Placental pericyte (primary cell): ENCODE data around the gene USP17L27. TPM values are rescaled to one million over a fixed set of nuclear protein-coding genes. Genes with fewer than 3 reads are reported as not detected.

Experiments
- total RNA-seq: library from RNA; depleted of rRNA; stranded (reverse); fragments of >200 nt; gene quantifications from 2 replicates; pipeline ENCODE4 v1.2.3, GENCODE V29; 2012

The USP17L27 gene
- not detected in 2 replicates for total RNA-seq

GRCh38 chr4:9343848-9344247, at the start of gene USP17L27:
Gene USP17L27 (plus strand): TSS chr4:9344148. CDS start chr4:9344148, 0 bp downstream.

DNA sequence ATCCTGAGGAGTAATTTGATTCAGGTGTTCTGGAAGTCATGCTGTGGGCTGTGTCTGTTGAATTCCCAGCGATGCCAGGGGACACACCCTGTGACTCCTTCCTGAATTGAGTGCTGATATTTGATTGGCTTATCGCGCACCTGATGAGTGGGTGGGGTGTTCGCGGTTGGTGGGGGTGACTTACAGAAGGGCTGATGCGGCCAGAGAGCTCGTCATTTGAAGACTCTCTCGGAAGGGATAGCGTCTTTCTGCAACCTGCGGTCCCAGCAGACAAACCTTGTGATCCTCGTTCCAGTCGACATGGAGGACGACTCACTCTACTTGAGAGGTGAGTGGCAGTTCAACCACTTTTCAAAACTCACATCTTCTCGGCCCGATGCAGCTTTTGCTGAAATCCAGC, 19.1 kb upstream of the USP17L27 start, which contains the start of gene USP17L24:
Gene USP17L24 (plus strand): TSS at position 301 of the 400 bp plus-strand sequence. CDS start 0 bp downstream, at position 301.

DNA sequence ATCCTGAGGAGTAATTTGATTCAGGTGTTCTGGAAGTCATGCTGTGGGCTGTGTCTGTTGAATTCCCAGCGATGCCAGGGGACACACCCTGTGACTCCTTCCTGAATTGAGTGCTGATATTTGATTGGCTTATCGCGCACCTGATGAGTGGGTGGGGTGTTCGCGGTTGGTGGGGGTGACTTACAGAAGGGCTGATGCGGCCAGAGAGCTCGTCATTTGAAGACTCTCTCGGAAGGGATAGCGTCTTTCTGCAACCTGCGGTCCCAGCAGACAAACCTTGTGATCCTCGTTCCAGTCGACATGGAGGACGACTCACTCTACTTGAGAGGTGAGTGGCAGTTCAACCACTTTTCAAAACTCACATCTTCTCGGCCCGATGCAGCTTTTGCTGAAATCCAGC, 14.3 kb upstream of the USP17L27 start, which contains the start of gene USP17L25:
Gene USP17L25 (plus strand): TSS at position 301 of the 400 bp plus-strand sequence. CDS start 0 bp downstream, at position 301.

DNA sequence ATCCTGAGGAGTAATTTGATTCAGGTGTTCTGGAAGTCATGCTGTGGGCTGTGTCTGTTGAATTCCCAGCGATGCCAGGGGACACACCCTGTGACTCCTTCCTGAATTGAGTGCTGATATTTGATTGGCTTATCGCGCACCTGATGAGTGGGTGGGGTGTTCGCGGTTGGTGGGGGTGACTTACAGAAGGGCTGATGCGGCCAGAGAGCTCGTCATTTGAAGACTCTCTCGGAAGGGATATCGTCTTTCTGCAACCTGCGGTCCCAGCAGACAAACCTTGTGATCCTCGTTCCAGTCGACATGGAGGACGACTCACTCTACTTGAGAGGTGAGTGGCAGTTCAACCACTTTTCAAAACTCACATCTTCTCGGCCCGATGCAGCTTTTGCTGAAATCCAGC, 9.6 kb upstream of the USP17L27 start, which contains the start of gene USP17L26:
Gene USP17L26 (plus strand): TSS at position 301 of the 400 bp plus-strand sequence. CDS start 0 bp downstream, at position 301.

DNA sequence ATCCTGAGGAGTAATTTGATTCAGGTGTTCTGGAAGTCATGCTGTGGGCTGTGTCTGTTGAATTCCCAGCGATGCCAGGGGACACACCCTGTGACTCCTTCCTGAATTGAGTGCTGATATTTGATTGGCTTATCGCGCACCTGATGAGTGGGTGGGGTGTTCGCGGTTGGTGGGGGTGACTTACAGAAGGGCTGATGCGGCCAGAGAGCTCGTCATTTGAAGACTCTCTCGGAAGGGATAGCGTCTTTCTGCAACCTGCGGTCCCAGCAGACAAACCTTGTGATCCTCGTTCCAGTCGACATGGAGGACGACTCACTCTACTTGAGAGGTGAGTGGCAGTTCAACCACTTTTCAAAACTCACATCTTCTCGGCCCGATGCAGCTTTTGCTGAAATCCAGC, 4.8 kb upstream of the USP17L27 start, which contains the start of gene USP17L5:
Gene USP17L5 (plus strand): TSS at position 301 of the 400 bp plus-strand sequence. CDS start 0 bp downstream, at position 301.

GRCh38 chr4:9348593-9348992, 4.6 kb downstream of the USP17L27 start, which contains the start of gene USP17L28:
Gene USP17L28 (plus strand): TSS chr4:9348893. CDS start chr4:9348893, 0 bp downstream.

GRCh38 chr4:9353338-9353737, 9.4 kb downstream of the USP17L27 start, which contains the start of gene USP17L29:
Gene USP17L29 (plus strand): TSS chr4:9353638. CDS start chr4:9353638, 0 bp downstream.

DNA sequence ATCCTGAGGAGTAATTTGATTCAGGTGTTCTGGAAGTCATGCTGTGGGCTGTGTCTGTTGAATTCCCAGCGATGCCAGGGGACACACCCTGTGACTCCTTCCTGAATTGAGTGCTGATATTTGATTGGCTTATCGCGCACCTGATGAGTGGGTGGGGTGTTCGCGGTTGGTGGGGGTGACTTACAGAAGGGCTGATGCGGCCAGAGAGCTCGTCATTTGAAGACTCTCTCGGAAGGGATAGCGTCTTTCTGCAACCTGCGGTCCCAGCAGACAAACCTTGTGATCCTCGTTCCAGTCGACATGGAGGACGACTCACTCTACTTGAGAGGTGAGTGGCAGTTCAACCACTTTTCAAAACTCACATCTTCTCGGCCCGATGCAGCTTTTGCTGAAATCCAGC, 18.9 kb downstream of the USP17L27 start, which contains the start of gene USP17L30:
Gene USP17L30 (plus strand): TSS at position 301 of the 400 bp plus-strand sequence. CDS start 0 bp downstream, at position 301.

Other genes with a start within 250 kb of the USP17L27 start
- gene FAM90A26, start 173.7 kb upstream of the USP17L27 start, total RNA-seq = not detected in 2 replicates
- not detected in 2 replicates for gene USP17L10, start 133.5 kb upstream of the USP17L27 start, total RNA-seq
- not detected in 2 replicates for gene USP17L11, start 128.7 kb upstream of the USP17L27 start, total RNA-seq
- gene USP17L12, start 124.0 kb upstream of the USP17L27 start, total RNA-seq = not detected in 2 replicates
- not detected in 2 replicates for gene USP17L13, start 119.3 kb upstream of the USP17L27 start, total RNA-seq
- gene USP17L15, start 109.8 kb upstream of the USP17L27 start, total RNA-seq = not detected in 2 replicates
- not detected in 2 replicates for gene USP17L17, start 100.3 kb upstream of the USP17L27 start, total RNA-seq
- gene USP17L18, start 95.5 kb upstream of the USP17L27 start, total RNA-seq = not detected in 2 replicates
- gene USP17L19, start 90.8 kb upstream of the USP17L27 start, total RNA-seq = not detected in 2 replicates
- gene USP17L20, start 86.0 kb upstream of the USP17L27 start, total RNA-seq = not detected in 2 replicates
- gene USP17L21, start 81.3 kb upstream of the USP17L27 start, total RNA-seq = not detected in 2 replicates
- gene USP17L22, start 76.5 kb upstream of the USP17L27 start, total RNA-seq = not detected in 2 replicates
- not detected in 2 replicates for gene USP17L24, start 19.0 kb upstream of the USP17L27 start, total RNA-seq
- gene USP17L25, start 14.2 kb upstream of the USP17L27 start, total RNA-seq = not detected in 2 replicates
- gene USP17L26, start 9.5 kb upstream of the USP17L27 start, total RNA-seq = not detected in 2 replicates
- not detected in 2 replicates for gene USP17L5, start 4.7 kb upstream of the USP17L27 start, total RNA-seq
- not detected in 2 replicates for gene USP17L28, start 4.7 kb downstream of the USP17L27 start, total RNA-seq
- gene USP17L29, start 9.5 kb downstream of the USP17L27 start, total RNA-seq = not detected in 2 replicates
- gene USP17L30, start 19.0 kb downstream of the USP17L27 start, total RNA-seq = not detected in 2 replicates
- not detected in 2 replicates for gene DEFB131A, start 100.3 kb downstream of the USP17L27 start, total RNA-seq